OCI-LY3 (cell line): Measurements from ENCODE around the gene NDST1.

ENCODE experiments used
- H2AFZ ChIP-seq: fragments of 200-600, 300-600 bp; shearing (Covaris generic); 2 replicates; pipeline ENCODE4 v1.6.0; 2014; ENCODE audit warnings: antibody characterized with exemption, low read depth, low read length
- H3K27ac ChIP-seq: fragments of 200-600, 300-600 bp; sonication (generic); 2 replicates; pipeline ENCODE4 v1.5.1; 2014; ENCODE audit warnings: mild to moderate bottlenecking, low read length, moderate library complexity, mixed read lengths
- H3K27me3 ChIP-seq: fragments of 200-600, 300-600 bp; sonication (generic); 2 replicates; pipeline ENCODE4 v1.6.1; 2014; ENCODE audit warnings: low read depth, low read length, mixed read lengths
- H3K36me3 ChIP-seq: fragments of 200-600, 300-600 bp; sonication (generic); replicated peaks from 2 replicates; pipeline ENCODE3; 2014; ENCODE audit warnings: low read depth, low read length, mixed read lengths
- H3K4me1 ChIP-seq: fragments of 300-600, 200-600 bp; sonication (generic); 2 replicates; pipeline ENCODE4 v1.6.1; 2014; ENCODE audit warnings: low read length, mixed read lengths
- H3K4me2 ChIP-seq: fragments of 200-600, 300-600 bp; sonication (generic); 2 replicates; pipeline ENCODE4 v1.6.1; 2014; ENCODE audit warnings: low read length, mixed read lengths
- H3K4me3 ChIP-seq: fragments of 300-600, 200-600 bp; sonication (generic); 2 replicates; pipeline ENCODE4 v1.5.1; 2014; ENCODE audit warnings: antibody characterized with exemption, mild to moderate bottlenecking, low read length, moderate library complexity
- H3K79me2 ChIP-seq: fragments of 300-600, 200-600 bp; shearing (Covaris generic); 2 replicates; pipeline ENCODE4 v1.6.1; 2014; ENCODE audit warnings: mild to moderate bottlenecking, low read length, mixed read lengths
- H3K9ac ChIP-seq: fragments of 300-600, 200-600 bp; shearing (Covaris generic); 2 replicates; pipeline ENCODE4 v1.6.0; 2014; ENCODE audit warnings: mild to moderate bottlenecking, low read length, moderate library complexity
- H3K9me3 ChIP-seq: fragments of 200-600, 300-600 bp; shearing (Covaris generic); 2 replicates; pipeline ENCODE4 v1.6.1; 2014; ENCODE audit warnings: low read length, mixed read lengths; ENCODE audit not compliant: insufficient read depth
- H4K20me1 ChIP-seq: fragments of 200-600, 300-600 bp; sonication (generic); 2 replicates; pipeline ENCODE4 v1.6.1; 2016; ENCODE audit warnings: low read length, mixed read lengths; ENCODE audit not compliant: insufficient read depth
- EZH2phosphoT487 ChIP-seq: fragments of 200-600 bp; shearing (Covaris generic); IDR thresholded peaks from 2 replicates; pipeline ENCODE4 v1.6.1; 2018; ENCODE audit warnings: antibody characterized with exemption, mixed run types, low read depth
- TF ChIP-seq, protein P1 (sequence below): fragments of 200-600, 300-600 bp; sonication (generic); IDR thresholded peaks from 2 replicates; pipeline ENCODE4 v1.5.1; 2014; ENCODE audit warnings: antibody characterized with exemption, low read length, low read depth

Gene NDST1

DNA sequence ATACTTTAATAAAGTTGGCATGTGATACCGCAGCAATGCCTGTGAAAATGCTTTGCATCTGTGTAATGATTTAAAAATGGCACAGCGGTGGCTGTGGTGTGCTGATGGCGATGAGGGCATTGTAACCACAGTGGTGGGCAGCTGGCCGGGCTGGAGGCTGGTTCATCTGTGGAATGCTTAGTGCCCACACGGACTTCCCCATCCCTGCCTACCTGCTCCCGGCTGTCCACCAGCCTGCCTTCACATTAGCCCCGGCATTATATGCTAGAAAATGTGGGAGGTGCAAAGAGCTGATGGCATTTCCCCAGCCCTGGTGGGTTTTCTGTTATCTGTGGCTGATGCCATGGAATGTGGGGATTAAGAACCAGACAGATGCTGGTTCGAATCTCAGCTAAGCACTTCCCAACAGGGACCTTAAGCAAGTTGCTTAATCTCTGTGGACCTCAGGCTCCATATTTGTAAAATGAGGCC lies 2.9 kb upstream of the NDST1 start:
- TF ChIP-seq EZH2phosphoT487: no peak
- TF ChIP-seq, protein P1, sequence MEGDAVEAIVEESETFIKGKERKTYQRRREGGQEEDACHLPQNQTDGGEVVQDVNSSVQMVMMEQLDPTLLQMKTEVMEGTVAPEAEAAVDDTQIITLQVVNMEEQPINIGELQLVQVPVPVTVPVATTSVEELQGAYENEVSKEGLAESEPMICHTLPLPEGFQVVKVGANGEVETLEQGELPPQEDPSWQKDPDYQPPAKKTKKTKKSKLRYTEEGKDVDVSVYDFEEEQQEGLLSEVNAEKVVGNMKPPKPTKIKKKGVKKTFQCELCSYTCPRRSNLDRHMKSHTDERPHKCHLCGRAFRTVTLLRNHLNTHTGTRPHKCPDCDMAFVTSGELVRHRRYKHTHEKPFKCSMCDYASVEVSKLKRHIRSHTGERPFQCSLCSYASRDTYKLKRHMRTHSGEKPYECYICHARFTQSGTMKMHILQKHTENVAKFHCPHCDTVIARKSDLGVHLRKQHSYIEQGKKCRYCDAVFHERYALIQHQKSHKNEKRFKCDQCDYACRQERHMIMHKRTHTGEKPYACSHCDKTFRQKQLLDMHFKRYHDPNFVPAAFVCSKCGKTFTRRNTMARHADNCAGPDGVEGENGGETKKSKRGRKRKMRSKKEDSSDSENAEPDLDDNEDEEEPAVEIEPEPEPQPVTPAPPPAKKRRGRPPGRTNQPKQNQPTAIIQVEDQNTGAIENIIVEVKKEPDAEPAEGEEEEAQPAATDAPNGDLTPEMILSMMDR: no peak
- H3K4me2 ChIP-seq: no peak overlapping the region
- H2AFZ ChIP-seq: no peak overlapping the region
- no peaks in the 10 kb centered on the region for H4K20me1 ChIP-seq
- H3K36me3 ChIP-seq: no peaks in the 10 kb centered on the region
- H3K4me1 ChIP-seq: no peaks in the 10 kb centered on the region
- no peak overlapping the region for H3K4me3 ChIP-seq
- no peaks in the 10 kb centered on the region for H3K27me3 ChIP-seq
- no peak overlapping the region for H3K27ac ChIP-seq
- H3K9ac ChIP-seq: no peak overlapping the region
- H3K79me2 ChIP-seq: peaks cover 14% of the 10 kb centered on the region; the same call in 1 of the 2 replicates
- H3K9me3 ChIP-seq: no peaks in the 10 kb centered on the region

DNA sequence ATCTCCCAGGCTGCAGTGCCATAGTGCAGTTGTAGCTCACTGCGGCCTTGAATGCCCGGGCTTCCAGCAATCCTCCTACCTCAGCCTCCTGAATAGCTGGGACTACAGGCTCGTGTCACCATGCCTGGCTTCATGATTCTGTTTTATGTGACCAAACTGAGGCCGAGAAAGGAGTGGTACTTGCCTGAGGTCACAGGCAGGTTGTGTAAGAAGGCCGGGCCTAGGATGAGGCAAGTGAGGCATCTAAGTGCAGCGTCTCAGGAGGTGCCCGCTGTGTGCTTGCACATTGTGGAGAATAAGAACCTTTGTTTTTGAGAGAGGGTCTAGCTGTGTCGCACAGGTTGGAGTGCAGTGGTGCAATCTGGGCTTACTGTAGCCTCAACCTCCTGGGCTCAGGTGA lies 2.1 kb upstream of the NDST1 start:
- Histone ChIP-seq H3K4me2 (no peak overlapping the region), H3K79me2 (peaks cover 10% of the 10 kb centered on the region; the same call in 1 of the 2 replicates), H3K4me1 (no peaks in the 10 kb centered on the region)

DNA sequence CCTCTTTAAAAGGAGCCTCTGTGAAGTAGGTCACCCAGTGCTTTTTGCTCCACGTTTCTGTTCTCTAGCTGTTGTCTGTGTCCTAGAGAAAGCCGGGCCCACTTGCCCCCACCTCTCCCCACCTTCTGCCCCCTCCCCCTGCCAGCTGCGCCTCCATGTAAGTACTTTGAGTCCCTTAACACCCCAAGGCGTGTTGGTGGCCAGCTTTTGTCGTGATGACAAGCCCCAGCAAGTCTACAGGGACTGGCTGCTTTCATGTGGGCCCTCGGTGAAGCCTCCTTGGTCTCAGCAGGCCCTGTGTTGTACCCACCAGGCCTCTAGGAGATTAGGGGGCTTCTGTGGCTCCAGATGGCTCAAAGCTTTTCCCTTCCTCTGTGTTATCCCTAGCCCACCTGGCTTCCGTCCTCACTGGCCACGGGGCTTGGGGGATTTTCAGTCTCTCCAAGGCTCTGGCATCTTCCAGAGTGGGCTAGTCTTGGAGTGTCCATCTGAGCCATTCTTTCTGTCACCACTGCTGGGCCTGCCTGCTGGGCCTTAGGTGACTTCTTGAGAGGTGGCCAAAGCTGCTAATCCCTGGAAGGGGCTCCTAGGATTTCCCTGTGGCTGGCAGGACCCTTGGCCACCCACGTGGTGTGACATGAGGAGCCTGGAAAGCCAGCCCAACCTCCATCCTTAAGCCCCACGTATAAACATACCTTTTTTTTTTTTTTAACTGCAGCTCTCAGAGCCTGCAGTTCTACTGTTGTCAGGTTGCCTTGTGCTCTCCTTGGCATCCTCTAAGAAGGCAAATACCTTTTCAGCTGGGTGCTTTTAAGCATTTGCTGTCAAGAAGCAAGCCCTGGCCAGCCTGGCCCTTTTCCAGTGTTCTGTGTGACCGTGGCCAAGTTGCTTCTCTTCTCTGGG lies 1.1 kb upstream of the NDST1 start:
- no peak overlapping the region for H2AFZ ChIP-seq
- no peaks in the 10 kb centered on the region for H4K20me1 ChIP-seq
- no peak overlapping the region for H3K4me3 ChIP-seq
- no peaks in the 10 kb centered on the region for H3K27me3 ChIP-seq
- H3K4me2 ChIP-seq: no peak overlapping the region
- no peaks in the 10 kb centered on the region for H3K9me3 ChIP-seq
- peaks cover 6% of the 10 kb centered on the region; the same call in 1 of the 2 replicates for H3K79me2 ChIP-seq
- H3K36me3 ChIP-seq: no peaks in the 10 kb centered on the region
- no peak overlapping the region for H3K27ac ChIP-seq
- TF ChIP-seq, protein P1: no peak
- no peak for TF ChIP-seq EZH2phosphoT487
- no peaks in the 10 kb centered on the region for H3K4me1 ChIP-seq
- H3K9ac ChIP-seq: no peak overlapping the region

More for the DNA sequence above, 2.1 kb upstream of the NDST1 start:
- Histone ChIP-seq H3K9ac (no peak overlapping the region), H4K20me1 (no peaks in the 10 kb centered on the region), H3K27ac (no peak overlapping the region), H3K4me3 (no peak overlapping the region), H3K36me3 (no peaks in the 10 kb centered on the region), H2AFZ (no peak overlapping the region), H3K27me3 (no peaks in the 10 kb centered on the region), H3K9me3 (no peaks in the 10 kb centered on the region)
- TF ChIP-seq, protein P1: no peak
- TF ChIP-seq EZH2phosphoT487: no peak

DNA sequence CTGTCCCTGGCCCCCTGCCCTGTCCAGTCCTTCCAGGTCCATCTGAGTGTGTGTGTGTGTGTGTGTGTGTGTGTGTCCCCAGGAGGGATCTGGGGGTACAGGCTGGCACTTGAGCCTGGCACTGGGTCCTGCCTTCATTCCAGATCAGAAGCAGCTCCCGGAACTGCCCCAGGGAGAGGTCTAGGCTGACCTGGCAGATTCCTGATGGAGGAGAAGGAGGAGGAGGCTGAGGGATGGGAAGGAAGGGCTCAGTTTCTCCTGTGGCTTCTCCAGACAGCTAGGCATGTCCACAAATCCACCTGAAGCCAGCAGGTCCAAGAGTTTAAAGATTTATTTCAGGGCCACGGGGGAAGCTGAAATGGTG lies 328 bp downstream of the NDST1 start:
- Histone ChIP-seq H4K20me1 (no peaks in the 10 kb centered on the region), H3K4me2 (no peak overlapping the region), H3K27ac (no peak overlapping the region), H3K27me3 (no peaks in the 10 kb centered on the region), H3K4me3 (no peak overlapping the region), H3K4me1 (no peaks in the 10 kb centered on the region), H2AFZ (no peak overlapping the region), H3K79me2 (no peaks in the 10 kb centered on the region), H3K9ac (no peak overlapping the region), H3K36me3 (no peaks in the 10 kb centered on the region), H3K9me3 (no peaks in the 10 kb centered on the region)
- TF ChIP-seq EZH2phosphoT487: no peak
- TF ChIP-seq, protein P1: no peak
